Effector memory CD8-positive, alpha-beta T cell (primary cell): ENCODE data around the gene ALDH3A2.

ENCODE experiments used
- ATAC-seq: fragments of 150-1000 bp; cut with Tn5 transposase; replicated peaks from 2 replicates; pipeline ENCODE4 v1.10.0; 2021; ENCODE audit warnings: mild to moderate bottlenecking, moderate library complexity
- DNase-seq, 3 experiments: peaks; one replicate each; pipeline ENCODE4 v3.0.0; 2021
- H3K27ac Mint-ChIP-seq, 2 donors: one replicate each; pipeline ENCODE4 v1.8.0; 2022; ENCODE audit warnings: mild to moderate bottlenecking in 2 of 2, mixed read lengths in 2 of 2, moderate library complexity in 2 of 2
- H3K27me3 Mint-ChIP-seq, 2 donors: one replicate each; pipeline ENCODE4 v1.8.0; 2022; ENCODE audit warnings: mixed read lengths in 2 of 2
- H3K36me3 Mint-ChIP-seq: one replicate; pipeline ENCODE4 v1.8.0; 2022; ENCODE audit warnings: mild to moderate bottlenecking, moderate library complexity, mixed read lengths; ENCODE audit not compliant: insufficient read depth
- H3K4me1 Mint-ChIP-seq, 2 donors: one replicate each; pipeline ENCODE4 v1.8.0; 2022; ENCODE audit warnings: low read depth in 2 of 2, mixed read lengths in 2 of 2
- H3K4me3 Mint-ChIP-seq, 2 donors: one replicate each; pipeline ENCODE4 v1.8.0; 2022; ENCODE audit warnings: mild to moderate bottlenecking in 2 of 2, mixed read lengths in 2 of 2, moderate library complexity in 2 of 2
- H3K9me3 Mint-ChIP-seq, 2 donors: one replicate each; pipeline ENCODE4 v1.8.0; 2022; ENCODE audit warnings: mixed read lengths in 2 of 2

ALDH3A2 gene

GRCh38 chr17:19718041-19718612, 69.6 kb downstream of the ALDH3A2 start:
- no peak overlapping the region for H3K4me3 Mint-ChIP-seq
- H3K4me1 Mint-ChIP-seq, result peaks cover 0 to 2% of the 10 kb centered on the region in 2 donors
- no peaks in the 10 kb centered on the region for H3K9me3 Mint-ChIP-seq
- H3K36me3 Mint-ChIP-seq, result no peaks in the 10 kb centered on the region
- DNase-seq (no peak), ATAC-seq (no peak)
- H3K27me3 Mint-ChIP-seq, result peaks cover 15 to 26% of the 10 kb centered on the region in 2 donors
- no peak overlapping the region for H3K27ac Mint-ChIP-seq

- H3K27ac Mint-ChIP-seq, result no peak overlapping the region
- no peaks in the 10 kb centered on the region for H3K9me3 Mint-ChIP-seq
These were observed 70.2 kb downstream of the ALDH3A2 start for GRCh38 chr17:19718613-19719354.

GRCh38 chr17:19719355-19720209, 71.0 kb downstream of the ALDH3A2 start:
- ATAC-seq (no peak), DNase-seq (no peak)
- Mint-ChIP-seq H3K9me3 (no peaks in the 10 kb centered on the region), H3K4me3 (no peak overlapping the region), H3K36me3 (peaks cover 6% of the 10 kb centered on the region), H3K27me3 (peaks cover 15 to 26% of the 10 kb centered on the region in 2 donors), H3K27ac (no peak overlapping the region), H3K4me1 (peaks cover 0 to 8% of the 10 kb centered on the region in 2 donors)

More at GRCh38 chr17:19718613-19719354, 70.2 kb downstream of the ALDH3A2 start:
- DNase-seq, result no peak
- no peak for ATAC-seq
- Mint-ChIP-seq H3K4me1 (peaks cover 0 to 2% of the 10 kb centered on the region in 2 donors), H3K27me3 (peaks cover 15 to 26% of the 10 kb centered on the region in 2 donors), H3K36me3 (peaks cover under 1% of the 10 kb centered on the region), H3K4me3 (no peak overlapping the region)

- H3K4me3 Mint-ChIP-seq, result no peak overlapping the region
- peaks cover 0 to 11% of the 10 kb centered on the region in 2 donors for H3K4me1 Mint-ChIP-seq
- peaks cover 6% of the 10 kb centered on the region for H3K36me3 Mint-ChIP-seq
- H3K27me3 Mint-ChIP-seq, result peaks cover 15 to 26% of the 10 kb centered on the region in 2 donors
- no peak for DNase-seq
- H3K27ac Mint-ChIP-seq, result no peak overlapping the region
- no peaks in the 10 kb centered on the region for H3K9me3 Mint-ChIP-seq
- no peak for ATAC-seq
These were observed 71.6 kb downstream of the ALDH3A2 start for GRCh38 chr17:19720210-19720475.

GRCh38 chr17:19720631-19721426, 72.3 kb downstream of the ALDH3A2 start:
- DNase-seq (no peak), ATAC-seq (no peak)
- Mint-ChIP-seq H3K27ac (peak overlapping the region in 1 of 2 donors; percentile 25), H3K9me3 (no peaks in the 10 kb centered on the region), H3K4me1 (peaks cover 0 to 18% of the 10 kb centered on the region in 2 donors), H3K4me3 (no peak overlapping the region), H3K36me3 (peaks cover 6% of the 10 kb centered on the region), H3K27me3 (peaks cover 15 to 26% of the 10 kb centered on the region in 2 donors)

GRCh38 chr17:19723964-19724363, 75.4 kb downstream of the ALDH3A2 start:
- Mint-ChIP-seq H3K4me3 (peak overlapping the region; percentile 74 to 84), H3K36me3 (peaks cover 6% of the 10 kb centered on the region), H3K9me3 (no peaks in the 10 kb centered on the region), H3K27me3 (peaks cover 15 to 25% of the 10 kb centered on the region in 2 donors), H3K27ac (peak overlapping the region in 1 of 2 donors; percentile 62), H3K4me1 (peaks cover 0 to 18% of the 10 kb centered on the region in 2 donors)
- no peak for ATAC-seq
- DNase-seq, result no peak

- DNase-seq, result peak in 2 of 3 experiments; percentile 32 to 34
- H3K4me3 Mint-ChIP-seq, result peak overlapping the region; percentile 74 to 84
- H3K27ac Mint-ChIP-seq, result peak overlapping the region in 1 of 2 donors; percentile 62
- peaks cover 13 to 17% of the 10 kb centered on the region in 2 donors for H3K27me3 Mint-ChIP-seq
- peaks cover 6% of the 10 kb centered on the region for H3K36me3 Mint-ChIP-seq
- ATAC-seq, result peak; percentile 89
- H3K9me3 Mint-ChIP-seq, result no peaks in the 10 kb centered on the region
- H3K4me1 Mint-ChIP-seq, result peaks cover 0 to 18% of the 10 kb centered on the region in 2 donors
These were observed 76.2 kb downstream of the ALDH3A2 start for GRCh38 chr17:19724501-19725420.

- no peaks in the 10 kb centered on the region for H3K9me3 Mint-ChIP-seq
- peaks cover 7 to 9% of the 10 kb centered on the region in 2 donors for H3K27me3 Mint-ChIP-seq
- peak overlapping the region in 1 of 2 donors; percentile 62 for H3K27ac Mint-ChIP-seq
- peaks cover 0 to 16% of the 10 kb centered on the region in 2 donors for H3K4me1 Mint-ChIP-seq
- ATAC-seq, result no peak
- no peak for DNase-seq
- H3K36me3 Mint-ChIP-seq, result peaks cover 6% of the 10 kb centered on the region
- H3K4me3 Mint-ChIP-seq, result peak overlapping the region; percentile 74 to 84
These were observed 76.9 kb downstream of the ALDH3A2 start for GRCh38 chr17:19725486-19725885.

- H3K9me3 Mint-ChIP-seq, result no peaks in the 10 kb centered on the region
- H3K36me3 Mint-ChIP-seq, result peaks cover 6% of the 10 kb centered on the region
- ATAC-seq, result no peak
- no peak overlapping the region for H3K4me3 Mint-ChIP-seq
- H3K27me3 Mint-ChIP-seq, result no peaks in the 10 kb centered on the region
- peaks cover 0 to 16% of the 10 kb centered on the region in 2 donors for H3K4me1 Mint-ChIP-seq
- peak overlapping the region in 1 of 2 donors; percentile 46 for H3K27ac Mint-ChIP-seq
- DNase-seq, result no peak
These were observed 78.3 kb downstream of the ALDH3A2 start for GRCh38 chr17:19726631-19727376.
